HG03565 (cell line): ENCODE data around the gene MAP1B.
A peak's percentile ranks its signal among the peaks of the same experiment; 100 is the strongest.

Source experiments
- ATAC-seq: cut with Tn5 transposase; IDR thresholded peaks from one replicate; pipeline ENCODE4 v1.9.1; 2021; ENCODE audit warnings: mild to moderate bottlenecking, moderate library complexity; ENCODE audit not compliant: unreplicated experiment

The MAP1B gene

DNA sequence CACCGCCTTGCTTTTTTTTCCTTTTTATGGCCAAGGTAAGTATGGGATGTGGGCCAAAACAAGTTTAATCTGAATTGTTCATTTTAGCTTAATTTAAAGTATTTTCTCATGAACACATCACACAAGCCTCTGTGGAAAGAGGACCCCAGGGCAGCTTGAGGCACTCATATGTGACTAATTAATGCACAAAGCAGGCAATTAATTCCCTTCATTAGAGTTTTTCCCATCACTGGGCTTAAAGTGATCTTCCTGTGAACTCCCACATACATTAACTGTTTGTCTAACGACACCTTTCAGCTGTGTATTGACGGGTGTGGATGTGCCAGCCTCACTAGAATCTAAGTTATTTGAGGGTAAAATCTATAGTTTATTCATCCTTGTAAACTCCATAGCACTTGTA lies 109.5 kb downstream of the MAP1B start:
- ATAC-seq = no peak

DNA sequence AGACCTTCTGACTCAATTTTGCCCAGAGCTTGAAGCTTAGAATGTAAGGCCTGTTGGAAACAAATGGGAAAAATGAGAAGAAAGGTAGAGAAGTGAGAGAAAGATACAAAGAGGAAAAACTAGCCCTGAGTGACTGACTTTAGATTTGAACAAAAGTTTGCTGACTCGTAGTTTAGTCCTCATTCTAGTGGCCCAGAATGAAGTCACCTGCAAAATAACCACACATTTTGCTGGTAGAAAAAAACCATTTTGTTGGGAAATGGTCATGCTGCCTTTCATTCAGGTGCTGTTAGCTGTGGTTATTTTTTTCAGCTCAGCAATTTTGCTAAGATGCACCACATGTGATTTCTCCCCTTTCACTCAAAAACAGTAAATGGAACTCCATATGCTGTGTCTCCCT lies 113.8 kb downstream of the MAP1B start:
- ATAC-seq = no peak

DNA sequence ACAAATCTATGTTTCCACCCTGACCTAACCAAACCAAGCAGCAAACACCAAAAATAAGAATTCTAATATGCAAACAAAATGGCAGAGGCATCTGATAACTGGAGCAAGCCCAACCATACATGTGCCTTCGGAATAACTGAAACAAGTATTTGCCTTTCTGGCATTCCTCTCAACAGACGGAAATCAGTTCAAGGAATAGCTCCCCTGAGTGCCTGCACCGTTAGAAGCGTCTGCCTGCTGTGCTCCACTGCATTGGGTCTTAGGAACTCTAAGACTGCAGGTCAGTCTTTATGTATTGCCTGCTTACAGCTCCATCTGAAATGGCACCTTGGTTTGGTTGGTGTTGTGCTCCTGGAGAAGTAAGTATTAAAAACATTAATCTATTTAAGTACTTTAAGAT lies 114.3 kb downstream of the MAP1B start:
- ATAC-seq = no peak

DNA sequence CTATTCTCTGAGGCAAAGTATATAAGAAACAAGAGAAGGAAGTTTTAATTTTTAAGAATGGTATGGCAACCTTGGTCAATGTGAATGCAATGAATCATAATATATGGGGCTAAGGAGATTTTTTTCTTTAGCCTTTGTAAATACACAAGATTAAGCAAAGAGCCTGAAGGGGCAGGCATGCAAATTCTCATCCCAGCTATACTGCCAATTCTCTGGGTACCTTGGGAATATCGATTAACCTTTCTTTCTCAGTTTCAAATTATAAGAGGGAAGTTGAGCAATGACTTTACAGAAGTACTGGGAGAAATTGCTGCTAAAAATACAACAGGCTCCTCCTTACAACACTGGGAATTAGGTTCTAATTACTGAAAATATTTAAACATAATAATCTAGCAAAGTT lies 115.2 kb downstream of the MAP1B start:
- ATAC-seq = no peak

- no peak for ATAC-seq
Observed at GRCh38 chr5:72223371-72223770, 116.1 kb downstream of the MAP1B start.

DNA sequence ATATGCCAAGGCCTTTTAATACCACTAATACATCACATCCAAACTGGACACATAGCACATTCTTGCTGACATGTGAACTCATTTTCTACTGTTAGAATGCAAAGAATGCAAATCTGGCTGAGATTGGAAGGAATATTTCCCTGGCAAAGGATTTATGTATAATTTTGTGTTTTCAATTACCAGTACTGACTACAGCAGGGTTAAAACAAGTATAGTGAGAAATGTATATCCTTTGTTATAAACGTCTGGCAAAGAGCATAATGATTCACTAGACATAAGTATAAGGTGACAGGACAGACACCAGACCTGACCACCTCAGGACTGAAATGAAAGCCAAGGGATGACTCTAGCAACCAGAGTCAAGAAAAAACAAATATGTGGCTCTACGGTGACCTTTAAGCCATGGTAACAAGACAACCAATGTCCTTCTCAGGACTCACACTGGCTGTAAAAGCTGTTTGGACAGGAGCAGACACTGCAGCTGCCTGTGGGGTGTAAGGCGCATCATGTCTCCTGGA lies 117.7 kb downstream of the MAP1B start:
- ATAC-seq = no peak

- no peak for ATAC-seq
Observed at GRCh38 chr5:72225741-72226140, 118.5 kb downstream of the MAP1B start.

DNA sequence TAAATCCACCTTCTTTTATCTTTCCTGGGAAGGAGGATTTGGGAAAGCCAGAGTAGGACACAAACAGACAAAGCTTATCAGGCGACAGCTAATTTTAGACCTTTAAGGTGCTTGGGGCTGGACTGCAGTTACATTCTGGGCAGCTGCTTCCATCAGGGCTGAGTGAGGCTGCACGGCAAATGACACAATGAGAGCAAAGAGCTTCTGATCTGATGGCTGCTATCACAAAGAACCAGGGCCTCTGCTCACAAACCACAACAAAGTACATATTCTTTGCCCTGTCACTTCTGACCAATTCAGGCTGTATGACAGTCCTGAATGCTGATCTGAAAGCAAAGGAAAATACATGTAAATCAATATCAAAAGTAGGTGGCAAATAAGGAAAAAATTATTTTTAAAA lies 119.7 kb downstream of the MAP1B start:
- no peak for ATAC-seq

- no peak for ATAC-seq
Observed at GRCh38 chr5:72228960-72229359, 121.7 kb downstream of the MAP1B start.

GRCh38 chr5:72231991-72232703 lies 124.9 kb downstream of the MAP1B start:
- no peak for ATAC-seq

DNA sequence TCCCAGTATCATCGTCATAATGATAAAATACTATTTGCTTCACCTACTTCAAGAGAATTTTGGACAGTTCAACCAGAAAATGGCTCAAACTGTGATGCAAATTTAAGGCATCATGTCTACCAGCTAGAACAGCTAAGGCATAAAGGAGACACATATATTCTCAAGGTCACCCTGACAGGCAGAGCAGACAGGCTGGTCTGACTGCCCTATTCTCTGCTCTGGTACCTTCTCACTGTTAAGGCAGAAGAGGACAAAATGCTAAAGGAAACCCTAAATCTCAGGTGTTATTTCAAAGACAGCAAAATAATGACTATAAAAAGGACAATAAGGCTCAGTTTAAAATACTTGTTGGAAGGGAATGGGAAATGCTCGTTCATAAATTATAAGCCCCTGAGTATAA lies 125.6 kb downstream of the MAP1B start:
- ATAC-seq = no peak

DNA sequence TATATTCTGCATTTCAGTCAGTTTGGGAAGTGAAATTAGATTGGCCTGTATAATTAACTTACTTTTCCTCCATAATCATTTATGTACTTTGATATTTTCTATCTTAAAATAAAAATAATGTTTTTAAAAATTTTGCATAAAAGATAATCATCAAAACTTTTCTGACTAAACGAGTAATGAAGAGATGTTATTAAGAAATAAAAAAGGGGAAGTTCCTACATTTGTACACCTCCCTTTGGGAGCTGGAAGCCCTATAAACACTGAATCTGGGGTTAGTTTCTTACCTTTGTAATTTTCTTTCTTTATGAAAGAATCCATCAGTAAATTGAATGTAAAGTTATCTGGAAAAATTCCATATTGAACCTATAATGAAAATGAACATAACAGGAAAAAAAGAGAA lies 126.6 kb downstream of the MAP1B start:
- ATAC-seq = no peak

DNA sequence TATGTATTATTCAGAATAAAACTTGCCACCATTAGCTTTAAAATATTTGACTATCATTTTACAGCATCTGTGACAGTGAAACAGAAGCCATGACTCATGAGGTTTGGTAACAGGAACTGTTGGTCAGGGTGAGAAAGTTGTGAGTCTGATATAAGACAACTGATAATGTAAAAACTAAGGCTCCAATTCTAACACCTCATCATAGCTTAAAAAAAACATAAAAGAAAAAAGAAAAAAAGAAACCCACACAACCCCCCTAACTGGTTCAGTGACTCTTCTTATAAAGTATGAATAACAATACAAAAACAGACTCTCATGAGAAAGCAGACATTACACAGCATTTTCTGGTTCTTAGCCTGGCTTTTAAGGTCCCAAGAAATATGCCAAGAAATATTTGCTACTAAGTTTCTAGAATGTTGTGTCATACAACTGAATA lies 127.0 kb downstream of the MAP1B start:
- ATAC-seq = peak; percentile 82

DNA sequence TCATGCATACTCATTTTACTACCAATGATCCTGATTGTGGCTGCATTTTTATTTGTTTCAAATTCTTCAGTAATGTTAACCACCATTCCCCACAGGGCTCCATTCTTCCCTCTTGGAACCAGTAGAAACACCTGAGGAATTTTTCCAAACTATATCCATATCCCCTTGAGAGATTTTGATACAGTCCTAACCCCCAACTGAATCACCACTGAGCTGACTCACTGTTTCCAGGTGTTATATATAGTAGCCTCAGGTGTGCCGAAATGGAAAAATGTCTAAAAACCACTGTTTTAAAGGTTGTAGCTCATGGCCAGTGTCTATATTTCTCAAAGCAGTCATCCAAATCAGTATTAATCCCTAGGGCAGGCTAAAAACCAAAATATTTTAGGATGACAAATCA lies 127.6 kb downstream of the MAP1B start:
- no peak for ATAC-seq

GRCh38 chr5:72235725-72236124 lies 128.4 kb downstream of the MAP1B start:
- ATAC-seq = no peak

DNA sequence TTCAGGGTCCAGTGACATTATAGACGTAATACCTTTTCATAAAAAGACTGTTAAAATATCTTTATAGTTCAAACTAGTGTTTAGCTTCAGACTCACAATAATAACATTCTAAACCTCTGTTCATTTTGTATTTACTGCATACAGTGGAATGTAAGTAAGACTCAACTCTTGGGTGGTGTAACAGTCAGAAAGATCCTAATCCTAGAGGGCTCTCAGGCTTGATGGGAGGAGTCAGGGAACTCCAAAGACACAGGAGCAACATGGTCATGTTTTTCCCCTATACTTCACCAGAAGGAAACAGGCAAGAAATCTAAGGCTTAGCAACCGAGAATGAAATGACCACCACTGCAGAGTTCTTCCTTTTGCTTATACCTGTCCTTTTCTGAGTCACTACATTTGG lies 130.1 kb downstream of the MAP1B start:
- no peak for ATAC-seq

DNA sequence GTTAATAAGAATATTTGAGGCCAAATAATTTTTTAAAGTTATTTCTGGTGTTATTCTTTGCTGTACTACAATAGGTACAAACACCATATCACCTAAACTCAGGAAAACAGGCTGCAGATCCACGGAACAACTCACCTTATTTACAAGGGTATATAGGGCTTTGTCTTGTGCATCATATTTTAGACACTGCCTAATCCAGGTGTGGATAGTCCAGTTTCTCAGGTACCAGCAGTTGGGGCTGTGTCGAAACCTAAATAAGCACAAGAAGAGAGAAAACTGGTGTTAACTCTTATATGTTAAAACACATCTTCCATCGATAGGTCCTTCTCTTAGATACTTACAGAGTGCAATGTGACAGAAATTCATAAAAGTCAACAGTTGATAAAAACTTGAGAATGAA lies 130.6 kb downstream of the MAP1B start:
- ATAC-seq = no peak

- ATAC-seq = no peak
Observed at GRCh38 chr5:72238712-72239445, 131.6 kb downstream of the MAP1B start.

- no peak for ATAC-seq
Observed at GRCh38 chr5:72241346-72242003, 134.2 kb downstream of the MAP1B start.

DNA sequence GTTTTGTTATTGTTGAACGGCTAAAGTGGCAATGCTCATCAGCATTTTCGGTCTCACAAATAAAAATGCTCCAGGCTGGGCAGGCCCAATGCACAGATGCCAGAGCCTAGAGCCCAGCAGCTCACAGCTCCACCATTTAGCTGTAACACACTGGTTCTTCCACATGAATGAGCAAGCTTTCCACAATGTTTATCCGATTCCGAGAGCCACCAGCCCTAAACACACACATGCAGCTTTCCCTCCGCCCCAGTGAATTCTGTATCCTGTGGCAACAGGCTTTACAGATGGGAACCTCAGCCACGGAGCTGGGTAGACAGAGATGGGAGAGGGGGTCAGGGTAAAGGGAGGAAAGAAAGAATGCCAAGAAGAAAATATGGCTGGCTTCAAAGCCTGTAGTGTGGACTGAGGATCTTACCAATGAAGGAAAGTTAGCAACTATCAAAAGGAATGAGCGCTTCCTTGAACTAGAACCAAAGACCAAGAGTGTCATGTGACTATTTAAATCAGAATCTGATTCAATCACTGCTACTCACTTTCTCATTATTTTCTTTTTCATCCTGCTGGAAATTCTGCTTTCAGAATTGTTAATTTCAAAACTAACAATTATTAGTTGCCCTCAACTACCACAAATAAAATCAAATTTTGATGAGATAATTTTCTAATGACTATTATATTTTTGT lies 135.7 kb downstream of the MAP1B start:
- no peak for ATAC-seq

DNA sequence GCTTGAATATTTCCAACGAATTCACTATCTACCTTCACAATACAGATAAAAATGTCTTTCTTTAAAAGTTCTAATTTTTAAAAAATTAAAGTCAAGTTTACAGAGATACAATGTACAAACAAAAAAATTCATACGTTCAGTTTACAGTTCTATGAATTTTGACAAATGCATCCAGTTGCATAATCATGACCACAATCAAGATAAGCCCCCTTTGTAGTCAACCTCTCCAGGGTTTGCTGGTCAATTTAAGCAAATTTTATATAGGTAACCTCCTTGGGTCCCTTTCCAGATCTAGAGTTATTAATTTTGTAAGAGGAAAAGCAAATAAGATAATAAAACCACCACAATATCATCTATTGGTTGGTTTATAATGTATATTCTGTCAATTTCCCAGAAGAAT lies 136.4 kb downstream of the MAP1B start:
- no peak for ATAC-seq
